GM23338 (cell line): ENCODE results near the gene CCL7.

Experiments used
- CREB1 ChIP-seq: fragments of 250-450 bp; sonication (Bioruptor Pico); IDR thresholded peaks from 2 replicates; pipeline ENCODE4 v1.5.0; 2020; ENCODE audit warnings: low read depth, mild to moderate bottlenecking, moderate library complexity
- CTCF ChIP-seq, 2 experiments: fragments of 200-600 bp in 1 of 2; sonication (generic) in 1 of 2; conservative IDR thresholded peaks; 2 replicates each; pipeline versions ENCODE4 v1.5.1 to v1.6.1; 2016 to 2017; ENCODE audit warnings: antibody characterized with exemption in 2 of 2, low read depth in 2 of 2, mild to moderate bottlenecking in 2 of 2, moderate library complexity in 1 of 2
- ETS1 ChIP-seq: IDR thresholded peaks from 2 replicates; pipeline ENCODE4 v1.6.1; 2016; ENCODE audit warnings: antibody characterized with exemption
- EZH2 ChIP-seq: fragments of 200-600 bp; sonication (generic); IDR thresholded peaks from one replicate; pipeline ENCODE4 v1.8.0; 2017; ENCODE audit warnings: antibody characterized with exemption, mild to moderate bottlenecking, low read depth; ENCODE audit not compliant: unreplicated experiment
- EZH2phosphoT487 ChIP-seq: fragments of 200-600 bp; sonication (generic); IDR thresholded peaks from one replicate; pipeline ENCODE4 v1.8.1; 2018; ENCODE audit warnings: antibody characterized with exemption; ENCODE audit not compliant: unreplicated experiment
- NANOG ChIP-seq: IDR thresholded peaks from 2 replicates; pipeline ENCODE4 v1.6.1; 2016; ENCODE audit warnings: antibody characterized with exemption, borderline replicate concordance
- POLR2AphosphoS5 ChIP-seq: IDR thresholded peaks from 2 replicates; pipeline ENCODE4 v1.6.1; 2016; ENCODE audit warnings: antibody characterized with exemption, low read depth
- REST ChIP-seq: IDR thresholded peaks from one replicate; pipeline ENCODE4 v1.6.1; 2018; ENCODE audit warnings: antibody characterized with exemption; ENCODE audit not compliant: unreplicated experiment

- no peak for TF ChIP-seq REST
- TF ChIP-seq CTCF (conservative IDR thresholded peaks at IDR 0.05; ENCODE audit: low read depth in 2 of 2): no peak
- TF ChIP-seq NANOG: no peak
- TF ChIP-seq EZH2: no peak
- no peak for TF ChIP-seq POLR2AphosphoS5
- no peak for TF ChIP-seq CREB1
- TF ChIP-seq EZH2phosphoT487: no peak
- no peak for TF ChIP-seq ETS1
Measured at GRCh38 chr17:34257299-34257985, 12.6 kb upstream of the CCL7 start.
